ENCODE measurements around the gene TOP1.

Gene TOP1

GRCh38 chr20:40980828-40981310 is 47.8 kb upstream of the TOP1 start (continued):
- TF ChIP-seq ZNF202 (tag by site-specific recombination; IDR thresholded peaks at IDR 0.05; ENCODE audit: borderline replicate concordance) (no peak), ZNF555 (tag by site-specific recombination; conservative IDR thresholded peaks at IDR 0.05) (no peak), GLI4 (tag by site-specific recombination; IDR thresholded peaks at IDR 0.05) (no peak), ZNF10 (tag by site-specific recombination; IDR thresholded peaks at IDR 0.05) (no peak), PRDM10 (tag by site-specific recombination; IDR thresholded peaks at IDR 0.05) (no peak)

GRCh38 chr20:40982415-40983145 is 46.0 kb upstream of the TOP1 start:
- TF ChIP-seq SCRT2 (tag by site-specific recombination; IDR thresholded peaks at IDR 0.05) = peak; percentile 57
- no peak for TF ChIP-seq ZBTB20 (tag by site-specific recombination; IDR thresholded peaks at IDR 0.05)
- TF ChIP-seq KLF1 (tag by site-specific recombination; IDR thresholded peaks at IDR 0.05) = no peak
- no peak for TF ChIP-seq ZNF580 (tag by site-specific recombination; IDR thresholded peaks at IDR 0.05)
- TF ChIP-seq ZNF621 (tag by site-specific recombination; IDR thresholded peaks at IDR 0.05) = no peak
- Histone ChIP-seq H3K9me3 (ENCODE audit: control insufficient read depth, insufficient read depth, low read depth, low read length) (no peaks in the 10 kb centered on the region), H3K4me1 (ENCODE audit: control insufficient read depth, insufficient read depth, low read length) (no peaks in the 10 kb centered on the region), H3K27ac (ENCODE audit: extremely low read depth, low read depth, low read length) (no peak overlapping the region), H3K4me3 (ENCODE audit: low read depth, low read length) (no peak overlapping the region), H3K36me3 (ENCODE audit: control insufficient read depth in 2 of 2, insufficient read depth in 1 of 2, low read length in 2 of 2) (no peaks in the 10 kb centered on the region)
- CTCF ChIA-PET = interaction anchor here (0.9 to 10.9 kb wide), 5 partner anchors 11 to 114 kb away, joined by 3 to 138 read pairs (median 4); no protein-coding TSS in a partner anchor
- POLR2A ChIA-PET = no interaction called here

GRCh38 chr20:40983898-40984297 is 44.7 kb upstream of the TOP1 start:
- Histone ChIP-seq H3K36me3 (ENCODE audit: control insufficient read depth in 2 of 2, insufficient read depth in 1 of 2, low read length in 2 of 2) (no peaks in the 10 kb centered on the region), H3K9me3 (ENCODE audit: control insufficient read depth, insufficient read depth, low read depth, low read length) (no peaks in the 10 kb centered on the region), H3K4me1 (ENCODE audit: control insufficient read depth, insufficient read depth, low read length) (no peaks in the 10 kb centered on the region), H3K4me3 (ENCODE audit: low read depth, low read length) (no peak overlapping the region), H3K27ac (ENCODE audit: extremely low read depth, low read depth, low read length) (no peak overlapping the region)
- TF ChIP-seq ZNF580 (tag by site-specific recombination; IDR thresholded peaks at IDR 0.05) (no peak), ZNF324 (tag by site-specific recombination; IDR thresholded peaks at IDR 0.05) (no peak), ATF2 (tag by site-specific recombination; IDR thresholded peaks at IDR 0.05; ENCODE audit: low read depth) (no peak), ZNF19 (tag by site-specific recombination; IDR thresholded peaks at IDR 0.05; ENCODE audit: low read depth) (no peak), ZNF571 (tag by site-specific recombination; IDR thresholded peaks at IDR 0.05) (no peak)
- POLR2A ChIA-PET = no interaction called here
- CTCF ChIA-PET = interaction anchor here (0.7 to 10.9 kb wide), 4 partner anchors 10 to 113 kb away, joined by 3 to 138 read pairs (median 6); no protein-coding TSS in a partner anchor

All from HEK293 (cell line).